ENCODE results near the gene IRF6. TPM values are rescaled to one million over a fixed set of nuclear protein-coding genes. Genes with fewer than 3 reads are reported as not detected.
A peak's percentile ranks its signal among the peaks of the same experiment; 100 is the strongest.

Gene IRF6
- total RNA-seq, 4 donors from 2014 or later: 0.46 to 1.2 (median 0.75) TPM

DNA sequence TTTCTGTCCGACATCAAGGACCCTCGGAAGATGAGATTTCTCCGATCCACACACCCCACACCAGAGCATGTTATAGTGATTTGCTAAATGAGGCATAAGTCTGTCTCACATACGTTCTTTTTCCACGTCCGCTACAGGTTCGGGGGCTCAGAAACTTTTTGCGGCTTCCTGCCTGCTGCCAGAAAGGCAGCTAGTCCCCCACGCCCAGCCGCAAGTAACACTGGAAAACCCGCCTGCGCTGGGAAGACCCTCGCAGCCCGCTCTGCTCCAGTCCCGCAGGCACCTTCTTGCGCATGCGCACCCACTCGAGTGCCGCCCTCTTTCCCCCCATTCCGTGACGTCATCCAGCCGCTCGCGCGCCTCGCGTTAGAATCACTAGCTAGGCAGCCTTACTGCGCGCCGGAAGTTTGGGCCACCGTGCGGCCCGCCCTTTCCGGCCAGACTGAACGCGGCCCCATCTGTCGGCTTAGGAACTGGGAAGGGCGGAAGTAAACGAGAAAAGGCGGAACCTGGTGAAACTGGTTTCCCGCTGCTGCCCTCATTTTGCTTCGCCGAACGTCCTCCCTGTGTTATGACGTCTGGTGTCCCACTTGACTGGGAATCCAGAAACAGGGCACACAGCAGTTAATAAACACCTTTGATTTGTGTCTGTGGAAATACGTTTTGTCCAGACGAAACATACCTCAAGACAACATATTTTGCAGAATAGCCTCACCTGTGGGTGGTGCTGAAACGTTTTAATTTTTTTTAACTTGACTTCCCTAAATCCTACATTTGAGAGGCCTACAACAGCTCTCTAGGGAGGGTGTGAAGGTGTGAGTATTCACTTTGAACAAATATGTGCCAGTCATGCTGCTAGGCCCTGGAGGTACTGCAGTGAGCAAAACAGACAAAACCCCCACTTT, 21.4 kb downstream of the IRF6 start, which contains the start of gene C1orf74:
TSS of gene C1orf74 (minus strand) at position 295 of the 905 bp plus-strand sequence. CDS start 925 bp downstream, outside the sequence.
- Histone ChIP-seq H3K27ac (replicated peaks in 1 of 4) (peak within 1 kb of the TSS; percentile 80 to 88 (median 86)), H3K36me3 (peaks cover 0 to 13% (median 0%) of the 10 kb centered on the region in 4 donors), H3K9me3 (no peaks in the 10 kb centered on the region), H3K4me1 (peaks cover 32 to 46% (median 39%) of the 10 kb centered on the region in 4 donors), H3K27me3 (no peaks in the 10 kb centered on the region), H3K4me3 (peak within 1 kb of the TSS; percentile 68 to 83 (median 68))
- TF ChIP-seq, protein P1, sequence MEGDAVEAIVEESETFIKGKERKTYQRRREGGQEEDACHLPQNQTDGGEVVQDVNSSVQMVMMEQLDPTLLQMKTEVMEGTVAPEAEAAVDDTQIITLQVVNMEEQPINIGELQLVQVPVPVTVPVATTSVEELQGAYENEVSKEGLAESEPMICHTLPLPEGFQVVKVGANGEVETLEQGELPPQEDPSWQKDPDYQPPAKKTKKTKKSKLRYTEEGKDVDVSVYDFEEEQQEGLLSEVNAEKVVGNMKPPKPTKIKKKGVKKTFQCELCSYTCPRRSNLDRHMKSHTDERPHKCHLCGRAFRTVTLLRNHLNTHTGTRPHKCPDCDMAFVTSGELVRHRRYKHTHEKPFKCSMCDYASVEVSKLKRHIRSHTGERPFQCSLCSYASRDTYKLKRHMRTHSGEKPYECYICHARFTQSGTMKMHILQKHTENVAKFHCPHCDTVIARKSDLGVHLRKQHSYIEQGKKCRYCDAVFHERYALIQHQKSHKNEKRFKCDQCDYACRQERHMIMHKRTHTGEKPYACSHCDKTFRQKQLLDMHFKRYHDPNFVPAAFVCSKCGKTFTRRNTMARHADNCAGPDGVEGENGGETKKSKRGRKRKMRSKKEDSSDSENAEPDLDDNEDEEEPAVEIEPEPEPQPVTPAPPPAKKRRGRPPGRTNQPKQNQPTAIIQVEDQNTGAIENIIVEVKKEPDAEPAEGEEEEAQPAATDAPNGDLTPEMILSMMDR (IDR thresholded peaks at IDR 0.05): peak in 1 of 3 experiments; percentile 19
- TF ChIP-seq POLR2AphosphoS5 (IDR thresholded peaks at IDR 0.05): peak; percentile 92 to 97
- no peak for TF ChIP-seq EP300 (IDR thresholded peaks at IDR 0.05)
- TF ChIP-seq POLR2A (IDR thresholded peaks at IDR 0.05; ENCODE audit: low read depth): peak; percentile 52
- intact Hi-C loops (cut with DNase I): no loop called here
- peak; percentile 100 for DNase-seq (ENCODE audit: extremely low spot score)
- 7% methylated on average over 31 of the region's 48 CpGs for whole genome bisulfite sequencing

DNA sequence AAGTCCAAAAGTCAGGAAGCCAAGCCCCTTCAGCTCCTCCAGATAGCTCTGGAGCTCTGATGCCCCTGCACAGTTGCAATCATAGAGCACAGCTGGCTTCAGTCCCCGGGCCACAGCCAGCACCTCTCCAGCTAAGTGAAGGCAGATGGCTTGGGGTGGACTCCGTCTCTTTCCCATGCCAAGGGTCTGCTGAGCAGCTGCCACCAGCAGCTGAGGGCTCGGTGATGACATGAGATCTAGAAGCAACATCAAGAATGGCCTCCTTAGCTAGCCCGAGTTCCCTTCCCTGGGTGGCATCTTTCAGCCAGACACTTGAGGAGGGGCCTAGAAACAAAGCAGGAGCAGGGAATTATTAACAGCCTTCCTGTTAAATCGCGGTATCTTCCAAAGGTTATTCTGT, 22.6 kb downstream of the IRF6 start:
- peaks cover 0 to 2% (median 0%) of the 10 kb centered on the region in 4 donors for H3K36me3 ChIP-seq
- H3K9me3 ChIP-seq: no peaks in the 10 kb centered on the region
- H3K4me3 ChIP-seq: peak overlapping the region; percentile 68 to 83 (median 68)
- H3K4me1 ChIP-seq: peaks cover 30 to 43% (median 35%) of the 10 kb centered on the region in 4 donors
- no peaks in the 10 kb centered on the region for H3K27me3 ChIP-seq
- WGBS: 86% methylated on average over 6 of the region's 6 CpGs
- TF ChIP-seq POLR2A (IDR thresholded peaks at IDR 0.05; ENCODE audit: low read depth) (no peak), EP300 (IDR thresholded peaks at IDR 0.05) (no peak), POLR2AphosphoS5 (IDR thresholded peaks at IDR 0.05) (no peak)
- TF ChIP-seq, protein P1 (IDR thresholded peaks at IDR 0.05): no peak
- intact Hi-C loops (cut with DNase I): no loop called here
- DNase-seq (ENCODE audit: extremely low spot score): no peak
- H3K27ac ChIP-seq (replicated peaks in 1 of 4): no peak overlapping the region

DNA sequence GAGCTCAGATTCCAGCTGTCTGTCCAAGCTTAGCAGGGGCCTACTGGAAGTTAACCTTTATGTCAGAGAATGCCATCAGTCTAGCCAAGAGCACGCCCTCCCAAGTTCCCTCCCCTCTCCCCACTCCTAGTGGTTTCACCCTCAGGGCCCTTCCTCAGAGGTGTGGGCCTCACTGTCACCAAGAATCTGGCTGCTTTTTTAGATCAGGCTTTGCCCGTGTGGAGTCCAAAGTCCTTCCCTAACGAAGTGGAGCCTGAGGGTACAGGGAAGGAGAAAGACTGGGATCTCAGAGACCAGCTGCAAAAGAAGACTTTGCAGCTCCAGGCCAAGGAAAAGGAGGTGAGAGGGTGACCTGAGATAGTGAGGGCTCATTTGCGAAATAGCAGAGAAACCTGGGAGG, 25.7 kb downstream of the IRF6 start:
- Histone ChIP-seq H3K36me3 (no peaks in the 10 kb centered on the region), H3K27ac (replicated peaks in 1 of 4) (no peak overlapping the region), H3K4me1 (peaks cover 13 to 22% (median 17%) of the 10 kb centered on the region in 4 donors), H3K4me3 (no peak overlapping the region), H3K9me3 (no peaks in the 10 kb centered on the region), H3K27me3 (no peaks in the 10 kb centered on the region)
- DNase-seq (ENCODE audit: extremely low spot score): no peak
- no peak for TF ChIP-seq POLR2AphosphoS5 (IDR thresholded peaks at IDR 0.05)
- TF ChIP-seq, protein P1 (IDR thresholded peaks at IDR 0.05): no peak
- TF ChIP-seq EP300 (IDR thresholded peaks at IDR 0.05): no peak
- no peak for TF ChIP-seq POLR2A (IDR thresholded peaks at IDR 0.05; ENCODE audit: low read depth)
- intact Hi-C loops (cut with DNase I): no loop called here
- 93% methylated on average over 4 of the region's 4 CpGs for WGBS

DNA sequence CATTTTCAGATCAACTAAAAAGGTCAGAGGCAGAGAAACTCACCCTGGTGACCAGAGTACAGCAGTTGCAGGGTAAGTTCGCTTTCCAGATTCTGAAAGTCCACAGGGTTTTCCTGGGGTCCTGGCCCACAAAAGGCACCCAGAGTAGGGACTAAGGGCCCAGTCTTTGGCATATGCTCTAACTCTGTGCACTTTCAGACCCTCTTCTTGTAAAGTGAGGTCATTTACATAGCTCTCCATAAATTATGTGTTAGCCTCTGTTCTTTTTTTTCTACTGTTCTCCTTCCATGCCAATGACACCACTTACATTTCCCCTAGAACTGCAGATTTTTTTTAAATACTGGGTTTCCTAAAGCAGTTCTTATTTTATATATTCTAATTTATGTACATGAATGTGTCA, 27.8 kb downstream of the IRF6 start:
- Histone ChIP-seq H3K27ac (replicated peaks in 1 of 4) (no peak overlapping the region), H3K4me1 (peaks cover 0 to 5% (median 2%) of the 10 kb centered on the region in 4 donors), H3K36me3 (no peaks in the 10 kb centered on the region), H3K4me3 (no peak overlapping the region), H3K27me3 (no peaks in the 10 kb centered on the region), H3K9me3 (no peaks in the 10 kb centered on the region)
- TF ChIP-seq, protein P1 (IDR thresholded peaks at IDR 0.05): no peak
- TF ChIP-seq EP300 (IDR thresholded peaks at IDR 0.05) (no peak), POLR2AphosphoS5 (IDR thresholded peaks at IDR 0.05) (no peak), POLR2A (IDR thresholded peaks at IDR 0.05; ENCODE audit: low read depth) (no peak)
- intact Hi-C loops (cut with DNase I): no loop called here
- WGBS: 82% methylated on average over 1 of the region's 1 CpG
- no peak for DNase-seq (ENCODE audit: extremely low spot score)
